ENCODE data around the gene ELP1. TPM values are rescaled to one million over a fixed set of nuclear protein-coding genes. Genes with fewer than 3 reads are reported as not detected.
"Not testable (repeated sequence)": the region's sequence is repeated elsewhere in the genome, so short reads cannot be mapped to it uniquely, and the experiment has no call there.

Gene ELP1
- total and polyA plus RNA-seq, 2 experiments from 2014 or later, result 9.1 to 46.3 TPM

- TF ChIP-seq REST (IDR thresholded peaks at IDR 0.05; ENCODE audit: unreplicated experiment), result no peak
These were observed 33.7 kb downstream of the ELP1 start (continued) for GRCh38 chr9:108900176-108900575.

- not testable (repeated sequence) for H3K27ac Mint-ChIP-seq; H3K27me3 Mint-ChIP-seq (ENCODE audit: insufficient read depth, low read depth, poor library complexity); H3F3A ChIP-seq (replicated peaks; ENCODE audit: low read depth); H3K4me2 ChIP-seq; H3K4me3 Mint-ChIP-seq; H3K27me3 ChIP-seq (ENCODE audit: insufficient read depth); H3K4me1 Mint-ChIP-seq; H2AFZ ChIP-seq; H3K79me2 ChIP-seq (replicated peaks; ENCODE audit: insufficient read depth); H4K20me1 ChIP-seq (replicated peaks; ENCODE audit: insufficient read depth); ATAC-seq; H3K27ac ChIP-seq (ENCODE audit: low read depth); DNase-seq (ENCODE audit: low spot score); H3K4me1 ChIP-seq (ENCODE audit: insufficient read depth); H3K9me2 ChIP-seq (ENCODE audit: insufficient read depth); H3K9me3 Mint-ChIP-seq; H3K4me3 ChIP-seq
- peaks cover 50% of the 10 kb centered on the region for H3K36me3 ChIP-seq (ENCODE audit: insufficient read depth)
- peaks cover 63% of the 10 kb centered on the region for H3K36me3 Mint-ChIP-seq (ENCODE audit: low read depth)
These were observed 34.8 kb downstream of the ELP1 start for GRCh38 chr9:108899023-108899695.

- no peak overlapping the region for H2AFZ ChIP-seq
- Mint-ChIP-seq H3K9me3 (no peaks in the 10 kb centered on the region), H3K36me3 (ENCODE audit: low read depth) (peaks cover 59% of the 10 kb centered on the region), H3K4me3 (no peak overlapping the region), H3K4me1 (no peaks in the 10 kb centered on the region), H3K27ac (no peak overlapping the region), H3K27me3 (ENCODE audit: insufficient read depth, low read depth, poor library complexity) (no peaks in the 10 kb centered on the region)
- H3K4me3 ChIP-seq, result no peak overlapping the region
- ATAC-seq (no peak), DNase-seq (ENCODE audit: low spot score) (no peak)
- H3K4me1 ChIP-seq (ENCODE audit: insufficient read depth), result no peaks in the 10 kb centered on the region
- no peaks in the 10 kb centered on the region for H3K9me2 ChIP-seq (ENCODE audit: insufficient read depth)
- no peak overlapping the region for H3K27ac ChIP-seq (ENCODE audit: low read depth)
- no peaks in the 10 kb centered on the region for H3K27me3 ChIP-seq (ENCODE audit: insufficient read depth)
- H3K36me3 ChIP-seq (ENCODE audit: insufficient read depth), result peaks cover 52% of the 10 kb centered on the region
- H3K79me2 ChIP-seq (replicated peaks; ENCODE audit: insufficient read depth), result no peaks in the 10 kb centered on the region
- H4K20me1 ChIP-seq (replicated peaks; ENCODE audit: insufficient read depth), result no peaks in the 10 kb centered on the region; the same call in none of the 2 replicates
- no peak overlapping the region for H3K4me2 ChIP-seq
- H3F3A ChIP-seq (replicated peaks; ENCODE audit: low read depth), result no peaks in the 10 kb centered on the region
- TF ChIP-seq REST (IDR thresholded peaks at IDR 0.05; ENCODE audit: unreplicated experiment) (no peak), EZH2phosphoT487 (IDR thresholded peaks at IDR 0.05; ENCODE audit: unreplicated experiment) (no peak), POLR2AphosphoS5 (IDR thresholded peaks at IDR 0.05; ENCODE audit: low read depth) (no peak)
These were observed 36.4 kb downstream of the ELP1 start for GRCh38 chr9:108897324-108898096.

Measured in GM23338 (cell line).